ENCODE data around the gene LIMS2. TPM values are rescaled to one million over a fixed set of nuclear protein-coding genes. Genes with fewer than 3 reads are reported as not detected.

The LIMS2 gene
- polyA plus RNA-seq, 1 donor (not counting 4 experiments of a cell fraction or from before 2014, with no cell fraction given), result not detected

- no peak overlapping the region for H3K27ac ChIP-seq (ENCODE audit: control insufficient read depth, insufficient read depth, low read length)
- no peaks in the 10 kb centered on the region for H4K20me1 ChIP-seq (ENCODE audit: control insufficient read depth, extremely low read depth, insufficient read depth, low read length)
- no peaks in the 10 kb centered on the region for H3K27me3 ChIP-seq (ENCODE audit: control insufficient read depth, extremely low read depth, insufficient read depth, low read length)
- H3K9me3 ChIP-seq (ENCODE audit: control insufficient read depth, low read depth, low read length), result no peaks in the 10 kb centered on the region
- no peak overlapping the region for H3K4me3 ChIP-seq (ENCODE audit: control insufficient read depth in 2 of 3, extremely low read depth in 1 of 3, insufficient read depth in 2 of 3, low read depth in 1 of 3, low read length in 3 of 3)
- H3K4me2 ChIP-seq (ENCODE audit: control insufficient read depth, extremely low read depth, insufficient read depth, low read depth, low read length), result no peak overlapping the region
- H3K79me2 ChIP-seq (ENCODE audit: control insufficient read depth, insufficient read depth, low read length), result no peaks in the 10 kb centered on the region
- no peak overlapping the region for H3K9ac ChIP-seq (ENCODE audit: control insufficient read depth, extremely low read depth, insufficient read depth, low read length)
- no peaks in the 10 kb centered on the region for H3K9me1 ChIP-seq (ENCODE audit: control insufficient read depth, extremely low read depth, insufficient read depth, low read length)
- peaks cover 18% of the 10 kb centered on the region for H3K4me1 ChIP-seq (ENCODE audit: control insufficient read depth, extremely low read depth, insufficient read depth, low read length)
- TF ChIP-seq EZH2 (IDR thresholded peaks at IDR 0.05; ENCODE audit: low read length), result no peak
- TF ChIP-seq, protein P1, sequence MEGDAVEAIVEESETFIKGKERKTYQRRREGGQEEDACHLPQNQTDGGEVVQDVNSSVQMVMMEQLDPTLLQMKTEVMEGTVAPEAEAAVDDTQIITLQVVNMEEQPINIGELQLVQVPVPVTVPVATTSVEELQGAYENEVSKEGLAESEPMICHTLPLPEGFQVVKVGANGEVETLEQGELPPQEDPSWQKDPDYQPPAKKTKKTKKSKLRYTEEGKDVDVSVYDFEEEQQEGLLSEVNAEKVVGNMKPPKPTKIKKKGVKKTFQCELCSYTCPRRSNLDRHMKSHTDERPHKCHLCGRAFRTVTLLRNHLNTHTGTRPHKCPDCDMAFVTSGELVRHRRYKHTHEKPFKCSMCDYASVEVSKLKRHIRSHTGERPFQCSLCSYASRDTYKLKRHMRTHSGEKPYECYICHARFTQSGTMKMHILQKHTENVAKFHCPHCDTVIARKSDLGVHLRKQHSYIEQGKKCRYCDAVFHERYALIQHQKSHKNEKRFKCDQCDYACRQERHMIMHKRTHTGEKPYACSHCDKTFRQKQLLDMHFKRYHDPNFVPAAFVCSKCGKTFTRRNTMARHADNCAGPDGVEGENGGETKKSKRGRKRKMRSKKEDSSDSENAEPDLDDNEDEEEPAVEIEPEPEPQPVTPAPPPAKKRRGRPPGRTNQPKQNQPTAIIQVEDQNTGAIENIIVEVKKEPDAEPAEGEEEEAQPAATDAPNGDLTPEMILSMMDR (optimal IDR thresholded peaks at IDR 0.05 in 1 of 3, IDR thresholded peaks at IDR 0.05 in 1 of 3, conservative IDR thresholded peaks at IDR 0.05 in 1 of 3; ENCODE audit: extremely low read depth in 1 of 3, insufficient read depth in 2 of 3, low read length in 3 of 3), result no peak
- dilution Hi-C loops (cut with MboI; ENCODE audit: extremely low pct_ligation_motif_present, low sequenced_read_pairs), result no loop called here
- FAIRE-seq (no peak), DNase-seq (ENCODE audit: low read depth, low spot score) (no peak)
- no peak overlapping the region for H2AFZ ChIP-seq (ENCODE audit: control insufficient read depth, low read length)
- peaks cover 12 to 27% of the 10 kb centered on the region in 2 experiments for H3K36me3 ChIP-seq (ENCODE audit: control insufficient read depth in 2 of 2, extremely low read depth in 1 of 2, insufficient read depth in 2 of 2, low read length in 2 of 2)
Observed at GRCh38 chr2:127719301-127720218, 44.2 kb upstream of the LIMS2 start.

DNA sequence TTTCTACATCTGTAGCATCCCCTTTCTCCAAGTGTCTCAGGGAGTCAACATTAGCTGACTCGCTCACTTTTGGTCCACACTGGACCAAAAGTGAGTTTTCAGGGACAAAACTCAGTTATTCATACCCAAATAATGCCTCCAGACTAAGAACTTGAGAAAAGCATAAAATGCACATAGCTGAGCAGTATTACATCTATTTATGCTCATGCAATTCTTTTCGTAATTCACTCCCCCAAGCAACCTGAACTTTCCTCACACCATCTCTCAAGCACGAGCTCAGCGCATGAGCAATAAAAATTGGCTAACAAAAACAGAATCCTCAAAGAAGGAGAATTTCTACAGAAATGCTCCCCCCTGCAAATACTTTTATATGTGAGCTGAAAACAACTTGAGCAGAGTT is 42.9 kb upstream of the LIMS2 start:
- TF ChIP-seq, protein P1 (optimal IDR thresholded peaks at IDR 0.05 in 1 of 3, IDR thresholded peaks at IDR 0.05 in 1 of 3, conservative IDR thresholded peaks at IDR 0.05 in 1 of 3; ENCODE audit: extremely low read depth in 1 of 3, insufficient read depth in 2 of 3, low read length in 3 of 3), result no peak
- TF ChIP-seq EZH2 (IDR thresholded peaks at IDR 0.05; ENCODE audit: low read length), result no peak
- FAIRE-seq, result no peak
- no peak overlapping the region for H2AFZ ChIP-seq (ENCODE audit: control insufficient read depth, low read length)
- no peak overlapping the region for H3K4me3 ChIP-seq (ENCODE audit: control insufficient read depth in 2 of 3, extremely low read depth in 1 of 3, insufficient read depth in 2 of 3, low read depth in 1 of 3, low read length in 3 of 3)
- no peaks in the 10 kb centered on the region for H3K27me3 ChIP-seq (ENCODE audit: control insufficient read depth, extremely low read depth, insufficient read depth, low read length)
- H3K9me1 ChIP-seq (ENCODE audit: control insufficient read depth, extremely low read depth, insufficient read depth, low read length), result no peaks in the 10 kb centered on the region
- H3K79me2 ChIP-seq (ENCODE audit: control insufficient read depth, insufficient read depth, low read length), result no peaks in the 10 kb centered on the region
- no peaks in the 10 kb centered on the region for H3K9me3 ChIP-seq (ENCODE audit: control insufficient read depth, low read depth, low read length)
- dilution Hi-C loops (cut with MboI; ENCODE audit: extremely low pct_ligation_motif_present, low sequenced_read_pairs), result no loop called here
- no peak overlapping the region for H3K9ac ChIP-seq (ENCODE audit: control insufficient read depth, extremely low read depth, insufficient read depth, low read length)
- peaks cover 18% of the 10 kb centered on the region for H3K4me1 ChIP-seq (ENCODE audit: control insufficient read depth, extremely low read depth, insufficient read depth, low read length)
- H3K36me3 ChIP-seq (ENCODE audit: control insufficient read depth in 2 of 2, extremely low read depth in 1 of 2, insufficient read depth in 2 of 2, low read length in 2 of 2), result peaks cover 13 to 25% of the 10 kb centered on the region in 2 experiments
- no peak overlapping the region for H3K27ac ChIP-seq (ENCODE audit: control insufficient read depth, insufficient read depth, low read length)
- H3K4me2 ChIP-seq (ENCODE audit: control insufficient read depth, extremely low read depth, insufficient read depth, low read depth, low read length), result no peak overlapping the region
- no peaks in the 10 kb centered on the region for H4K20me1 ChIP-seq (ENCODE audit: control insufficient read depth, extremely low read depth, insufficient read depth, low read length)
- no peak for DNase-seq (ENCODE audit: low read depth, low spot score)
